HL-60 (cell line): ENCODE data around the gene ROBO1.

Experiments
- CTCF ChIP-seq: IDR thresholded peaks from one replicate; pipeline ENCODE4 v1.5.1; 2011; ENCODE audit warnings: low read length, control low read depth, inconsistent platforms; ENCODE audit not compliant: insufficient read depth
- POLR2AphosphoS5 ChIP-seq: IDR thresholded peaks from 2 replicates; pipeline ENCODE4 v1.6.1; 2012; ENCODE audit warnings: low read depth

- TF ChIP-seq CTCF (no peak), POLR2AphosphoS5 (no peak)
These were observed 968.1 kb downstream of the ROBO1 start for GRCh38 chr3:78799681-78800080.
